Measurements from ENCODE around the gene PCNX1.
A peak's percentile ranks its signal among the peaks of the same experiment; 100 is the strongest.
"Not testable (repeated sequence)": the region's sequence is repeated elsewhere in the genome, so short reads cannot be mapped to it uniquely, and the experiment has no call there.

Gene PCNX1

GRCh38 chr14:70907176-70907995 lies at the start of gene PCNX1:
PCNX1 (plus strand) TSS chr14:70907459; CDS start chr14:70907851, 392 bp downstream.
- in situ Hi-C loops (cut with HindIII; ENCODE audit: low sequenced_read_pairs): no loop called here
- H3K4me3 ChIP-seq (ENCODE audit: low read depth, low read length): peak within 1 kb of the TSS; percentile 74
- peak; percentile 55 for DNase-seq (ENCODE audit: low read depth)
- TF ChIP-seq CTCF (IDR thresholded peaks at IDR 0.05; ENCODE audit: low read depth, low read length, missing control alignments): peak; percentile 77

- H3K4me3 ChIP-seq (ENCODE audit: low read depth, low read length): no peak overlapping the region
- in situ Hi-C loops (cut with HindIII; ENCODE audit: low sequenced_read_pairs): loop anchor here (25.0 kb wide), 1 partner anchor 105 kb away; no protein-coding TSS in a partner anchor
- DNase-seq (ENCODE audit: low read depth): no peak
- no peak for TF ChIP-seq CTCF (IDR thresholded peaks at IDR 0.05; ENCODE audit: low read depth, low read length, missing control alignments)
Observed at GRCh38 chr14:70857496-70857890, 49.8 kb upstream of the PCNX1 start.

- H3K4me3 ChIP-seq (ENCODE audit: low read depth, low read length): no peak overlapping the region
- no peak for TF ChIP-seq CTCF (IDR thresholded peaks at IDR 0.05; ENCODE audit: low read depth, low read length, missing control alignments)
- DNase-seq (ENCODE audit: low read depth): no peak
- in situ Hi-C loops (cut with HindIII; ENCODE audit: low sequenced_read_pairs): loop anchor here (25.0 kb wide), 1 partner anchor 104 kb away; no protein-coding TSS in a partner anchor
Observed at GRCh38 chr14:70858641-70859040, 48.6 kb upstream of the PCNX1 start.

GRCh38 chr14:70866992-70867391 lies 40.3 kb upstream of the PCNX1 start:
- H3K4me3 ChIP-seq (ENCODE audit: low read depth, low read length); DNase-seq (ENCODE audit: low read depth): not testable (repeated sequence)
- in situ Hi-C loops (cut with HindIII; ENCODE audit: low sequenced_read_pairs): loop anchor here (25.0 kb wide), 1 partner anchor 95 kb away; no protein-coding TSS in a partner anchor

- no peak for DNase-seq (ENCODE audit: low read depth)
- in situ Hi-C loops (cut with HindIII; ENCODE audit: low sequenced_read_pairs): loop anchor here (25.0 kb wide), 1 partner anchor 91 kb away; no protein-coding TSS in a partner anchor
- TF ChIP-seq CTCF (IDR thresholded peaks at IDR 0.05; ENCODE audit: low read depth, low read length, missing control alignments): no peak
- H3K4me3 ChIP-seq (ENCODE audit: low read depth, low read length): no peak overlapping the region
Observed at GRCh38 chr14:70871001-70871400, 36.3 kb upstream of the PCNX1 start.

GRCh38 chr14:70871863-70872677 lies 35.2 kb upstream of the PCNX1 start:
- no peak overlapping the region for H3K4me3 ChIP-seq (ENCODE audit: low read depth, low read length)
- in situ Hi-C loops (cut with HindIII; ENCODE audit: low sequenced_read_pairs): loop anchor here (25.0 kb wide), 1 partner anchor 90 kb away; no protein-coding TSS in a partner anchor
- DNase-seq (ENCODE audit: low read depth): no peak
- TF ChIP-seq CTCF (IDR thresholded peaks at IDR 0.05; ENCODE audit: low read depth, low read length, missing control alignments): no peak
